ENCODE measurements around the gene CREB3.

The CREB3 gene

DNA sequence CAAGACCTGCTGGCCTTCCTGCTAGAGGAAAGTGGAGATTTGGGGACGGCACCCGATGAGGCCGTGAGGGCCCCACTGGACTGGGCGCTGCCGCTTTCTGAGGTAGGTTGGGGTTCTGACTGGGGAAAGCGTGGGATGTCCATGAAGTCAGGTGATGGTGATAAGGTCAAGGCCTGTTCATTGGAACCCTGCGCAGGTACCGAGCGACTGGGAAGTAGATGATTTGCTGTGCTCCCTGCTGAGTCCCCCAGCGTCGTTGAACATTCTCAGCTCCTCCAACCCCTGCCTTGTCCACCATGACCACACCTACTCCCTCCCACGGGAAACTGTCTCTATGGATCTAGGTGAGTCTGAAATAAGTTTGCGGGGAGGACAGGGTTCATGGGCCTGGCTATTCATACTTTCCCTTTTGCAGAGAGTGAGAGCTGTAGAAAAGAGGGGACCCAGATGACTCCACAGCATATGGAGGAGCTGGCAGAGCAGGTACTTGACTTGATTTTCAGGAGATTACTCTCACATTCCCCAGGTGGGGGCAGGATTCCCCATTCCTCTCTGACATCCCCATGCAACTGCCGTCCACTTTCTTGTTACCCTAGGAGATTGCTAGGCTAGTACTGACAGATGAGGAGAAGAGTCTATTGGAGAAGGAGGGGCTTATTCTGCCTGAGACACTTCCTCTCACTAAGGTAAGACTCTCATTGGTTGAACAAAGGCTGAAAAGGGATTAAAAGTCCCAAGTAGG, 505 bp downstream of the CREB3 start:
- in situ Hi-C loops (cut with HindIII; ENCODE audit: low pct_unique_long_range_greater_than_20kb, low sequenced_read_pairs): no loop called here
- DNase-seq (ENCODE audit: low read depth in 1 of 2, low spot score in 1 of 2): peak; percentile 29 to 78
- TF ChIP-seq JUND (IDR thresholded peaks at IDR 0.05; ENCODE audit: low read depth): no peak

DNA sequence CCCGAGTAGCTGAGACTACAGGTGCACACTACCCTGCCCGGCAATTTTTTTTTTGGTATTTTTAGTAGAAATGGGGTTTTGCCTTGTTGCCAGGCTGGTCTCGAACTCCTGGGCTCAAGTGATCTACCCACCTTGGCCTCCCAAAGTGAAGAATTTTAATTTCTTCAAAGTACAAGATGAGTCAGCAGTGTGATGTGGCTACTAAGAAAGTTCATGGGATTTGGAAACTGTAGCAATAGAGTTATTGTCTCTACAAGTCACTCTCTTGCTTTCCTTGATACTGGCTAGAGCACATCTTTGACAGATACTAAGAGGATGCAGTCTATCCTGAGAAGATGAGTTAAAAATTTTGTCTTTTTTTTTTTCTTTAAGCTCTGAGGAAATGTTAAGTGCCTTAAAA, 1.6 kb downstream of the CREB3 start:
- DNase-seq (ENCODE audit: low read depth in 1 of 2, low spot score in 1 of 2): no peak
- in situ Hi-C loops (cut with HindIII; ENCODE audit: low pct_unique_long_range_greater_than_20kb, low sequenced_read_pairs): no loop called here
- no peak for TF ChIP-seq JUND (IDR thresholded peaks at IDR 0.05; ENCODE audit: low read depth)

- DNase-seq (ENCODE audit: low read depth in 1 of 2, low spot score in 1 of 2): peak; percentile 46 to 84
- TF ChIP-seq JUND (IDR thresholded peaks at IDR 0.05; ENCODE audit: low read depth): no peak
- in situ Hi-C loops (cut with HindIII; ENCODE audit: low pct_unique_long_range_greater_than_20kb, low sequenced_read_pairs): no loop called here
Measured at GRCh38 chr9:35736201-35736633, 3.8 kb downstream of the CREB3 start.

DNA sequence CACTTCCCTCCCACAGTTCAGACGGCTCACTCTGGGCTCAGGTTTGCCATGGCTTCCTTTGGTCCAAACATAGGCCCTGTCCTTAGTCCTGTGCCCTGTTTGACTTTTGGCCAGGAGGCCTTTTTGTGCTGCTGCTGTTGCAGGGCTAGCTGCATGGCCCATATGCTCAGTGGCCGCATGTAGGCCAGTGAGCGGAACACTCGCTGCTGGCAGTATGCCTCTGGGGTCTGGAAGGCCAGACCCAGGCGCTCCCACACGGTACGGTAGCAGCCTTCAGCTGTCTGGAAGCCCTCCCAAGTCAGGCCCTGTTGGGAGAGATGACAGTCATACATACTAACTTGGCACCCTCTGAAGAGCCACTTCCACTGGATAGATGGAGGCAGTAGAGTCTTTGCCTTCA, 4.7 kb downstream of the CREB3 start:
- in situ Hi-C loops (cut with HindIII; ENCODE audit: low pct_unique_long_range_greater_than_20kb, low sequenced_read_pairs): no loop called here
- no peak for TF ChIP-seq JUND (IDR thresholded peaks at IDR 0.05; ENCODE audit: low read depth)

DNA sequence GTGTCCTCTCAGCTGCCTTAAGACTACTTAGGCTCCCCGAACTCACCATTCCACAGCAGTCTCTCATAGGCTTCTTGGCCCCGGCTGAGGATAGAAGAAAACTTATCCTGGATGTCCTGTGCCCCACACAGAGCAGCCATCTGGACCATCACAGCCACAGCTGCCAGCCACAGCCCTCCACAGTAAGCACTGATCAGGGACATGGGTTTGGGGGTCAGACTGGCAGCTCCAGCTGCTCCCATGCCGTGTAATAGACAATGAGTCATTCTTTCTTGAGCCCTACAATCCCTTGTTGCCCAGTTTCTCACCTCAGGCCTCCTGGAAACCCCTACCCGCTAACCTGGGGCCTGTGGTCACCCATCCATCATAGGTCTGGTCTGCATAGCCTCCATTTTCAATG, 5.7 kb downstream of the CREB3 start:
- TF ChIP-seq JUND (IDR thresholded peaks at IDR 0.05; ENCODE audit: low read depth): no peak
- in situ Hi-C loops (cut with HindIII; ENCODE audit: low pct_unique_long_range_greater_than_20kb, low sequenced_read_pairs): no loop called here
- no peak for DNase-seq (ENCODE audit: low read depth in 1 of 2, low spot score in 1 of 2)

More for the DNA sequence above, 4.7 kb downstream of the CREB3 start:
- no peak for DNase-seq (ENCODE audit: low read depth in 1 of 2, low spot score in 1 of 2)

DNA sequence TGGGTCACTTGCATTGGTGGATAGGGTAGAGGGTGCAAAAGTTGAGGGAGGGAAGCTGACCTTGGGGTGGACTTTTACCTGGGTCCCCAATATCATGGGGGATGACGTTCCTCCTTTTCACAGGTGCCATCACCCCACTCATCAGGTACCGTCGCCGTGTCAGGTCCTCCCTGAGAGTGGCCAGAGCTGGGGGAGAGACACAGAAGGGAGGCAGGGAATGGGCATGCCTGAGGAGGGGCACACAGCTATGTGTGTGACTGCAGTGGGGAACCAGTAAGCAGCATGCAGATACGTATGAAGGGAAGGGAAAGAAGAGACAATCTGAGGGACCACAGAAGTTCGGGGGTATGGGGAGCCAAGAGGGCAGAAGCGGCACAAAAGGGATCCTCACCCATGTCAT, 6.5 kb downstream of the CREB3 start:
- DNase-seq (ENCODE audit: low read depth in 1 of 2, low spot score in 1 of 2): no peak
- no peak for TF ChIP-seq JUND (IDR thresholded peaks at IDR 0.05; ENCODE audit: low read depth)
- in situ Hi-C loops (cut with HindIII; ENCODE audit: low pct_unique_long_range_greater_than_20kb, low sequenced_read_pairs): no loop called here

DNA sequence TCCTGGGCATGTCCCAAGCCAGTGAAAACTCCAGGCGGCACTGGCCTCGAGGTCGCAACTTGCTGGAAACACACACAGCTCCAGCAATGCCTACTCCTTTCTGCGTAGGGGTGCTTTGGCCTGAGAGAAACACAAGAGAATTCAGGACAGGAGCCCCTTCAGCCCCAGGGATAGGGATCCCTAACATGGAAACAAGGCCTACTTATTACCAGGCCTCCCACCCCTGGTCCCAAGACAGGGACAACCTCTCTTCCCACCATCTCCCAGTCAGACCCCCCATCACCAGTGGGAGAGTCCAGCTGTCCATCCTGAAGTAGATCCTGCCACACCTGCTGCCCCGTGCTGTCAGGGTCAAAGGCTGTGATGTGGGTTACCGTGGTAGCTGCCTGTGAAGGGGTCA, 7.8 kb downstream of the CREB3 start:
- no peak for DNase-seq (ENCODE audit: low read depth in 1 of 2, low spot score in 1 of 2)
- in situ Hi-C loops (cut with HindIII; ENCODE audit: low pct_unique_long_range_greater_than_20kb, low sequenced_read_pairs): no loop called here
- TF ChIP-seq JUND (IDR thresholded peaks at IDR 0.05; ENCODE audit: low read depth): no peak

- no peak for TF ChIP-seq JUND (IDR thresholded peaks at IDR 0.05; ENCODE audit: low read depth)
- in situ Hi-C loops (cut with HindIII; ENCODE audit: low pct_unique_long_range_greater_than_20kb, low sequenced_read_pairs): no loop called here
- no peak for DNase-seq (ENCODE audit: low read depth in 1 of 2, low spot score in 1 of 2)
Measured at GRCh38 chr9:35741740-35742139, 9.3 kb downstream of the CREB3 start.

DNA sequence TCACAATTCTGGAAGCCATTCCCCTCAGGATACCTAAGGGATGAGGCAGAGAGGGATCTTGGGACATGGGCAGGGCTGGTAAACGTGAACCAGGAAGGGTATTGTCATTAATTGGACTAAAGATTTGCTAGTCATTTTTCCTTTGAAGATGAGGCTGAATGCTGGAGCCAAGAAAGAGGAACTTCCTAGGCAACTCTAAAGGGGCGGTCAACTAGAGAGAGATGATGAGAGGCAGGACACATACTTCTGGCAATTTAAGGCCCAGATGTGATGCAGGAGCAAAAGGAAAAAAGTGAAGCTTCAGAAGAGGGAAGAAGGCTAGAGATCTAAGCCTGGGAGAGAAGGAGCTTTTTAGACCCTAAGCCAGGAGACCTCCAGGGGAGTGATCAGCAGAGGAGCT, 11.0 kb downstream of the CREB3 start:
- DNase-seq (ENCODE audit: low read depth in 1 of 2, low spot score in 1 of 2): no peak
- no peak for TF ChIP-seq JUND (IDR thresholded peaks at IDR 0.05; ENCODE audit: low read depth)
- in situ Hi-C loops (cut with HindIII; ENCODE audit: low pct_unique_long_range_greater_than_20kb, low sequenced_read_pairs): no loop called here

- DNase-seq (ENCODE audit: low read depth in 1 of 2, low spot score in 1 of 2): no peak
- in situ Hi-C loops (cut with HindIII; ENCODE audit: low pct_unique_long_range_greater_than_20kb, low sequenced_read_pairs): no loop called here
- no peak for TF ChIP-seq JUND (IDR thresholded peaks at IDR 0.05; ENCODE audit: low read depth)
Measured at GRCh38 chr9:35743880-35744518, 11.5 kb downstream of the CREB3 start.

- in situ Hi-C loops (cut with HindIII; ENCODE audit: low pct_unique_long_range_greater_than_20kb, low sequenced_read_pairs): no loop called here
- no peak for TF ChIP-seq JUND (IDR thresholded peaks at IDR 0.05; ENCODE audit: low read depth)
Measured at GRCh38 chr9:35745569-35745968, 13.1 kb downstream of the CREB3 start.

GRCh38 chr9:35746583-35746982, 14.1 kb downstream of the CREB3 start:
- TF ChIP-seq JUND (IDR thresholded peaks at IDR 0.05; ENCODE audit: low read depth): no peak
- in situ Hi-C loops (cut with HindIII; ENCODE audit: low pct_unique_long_range_greater_than_20kb, low sequenced_read_pairs): no loop called here
- DNase-seq (ENCODE audit: low read depth in 1 of 2, low spot score in 1 of 2): no peak

More at GRCh38 chr9:35745569-35745968, 13.1 kb downstream of the CREB3 start:
- DNase-seq (ENCODE audit: low read depth in 1 of 2, low spot score in 1 of 2): no peak

GRCh38 chr9:35748242-35748857, 15.9 kb downstream of the CREB3 start:
- DNase-seq (ENCODE audit: low read depth in 1 of 2, low spot score in 1 of 2): no peak
- TF ChIP-seq JUND (IDR thresholded peaks at IDR 0.05; ENCODE audit: low read depth): no peak
- in situ Hi-C loops (cut with HindIII; ENCODE audit: low pct_unique_long_range_greater_than_20kb, low sequenced_read_pairs): no loop called here

All from T47D (cell line).